B cell (primary cell): ENCODE results near the gene ELAPOR1.

Experiments
- CTCF ChIP-seq: fragments of 200-600 bp; IDR thresholded peaks from one replicate; pipeline ENCODE4 v1.8.0; 2022; ENCODE audit warnings: antibody characterized with exemption, mild to moderate bottlenecking
- EZH2 ChIP-seq: IDR thresholded peaks from 2 replicates; pipeline ENCODE4 v1.6.1; 2012; ENCODE audit warnings: borderline replicate concordance, low read depth, mild to moderate bottlenecking, moderate library complexity, low read length; ENCODE audit not compliant: insufficient read depth, poor library complexity, severe bottlenecking

GRCh38 chr1:109142260-109142659 is 28.3 kb downstream of the ELAPOR1 start:
- TF ChIP-seq CTCF = no peak
- TF ChIP-seq EZH2 = no peak
